Measurements from ENCODE around the gene VCL. TPM values are rescaled to one million over a fixed set of nuclear protein-coding genes. Genes with fewer than 3 reads are reported as not detected.

The VCL gene
- total RNA-seq, 2 experiments from 2014 or later, result 70.1 to 71.8 TPM

GRCh38 chr10:74092372-74092771, 94.5 kb downstream of the VCL start:
- ChIA-PET CTCF (interaction anchor here (0.8 kb wide), 1 partner anchor 120 kb away, joined by 3 read pairs; no protein-coding TSS in a partner anchor), POLR2A (interaction anchor here (1.8 kb wide), 1 partner anchor 21 kb away, joined by 6 read pairs; no protein-coding TSS in a partner anchor)
- no peak for DNase-seq
- H3K9me3 Mint-ChIP-seq, result no peaks in the 10 kb centered on the region
- H3K27me3 Mint-ChIP-seq, result no peaks in the 10 kb centered on the region
- H3K27ac Mint-ChIP-seq, result no peak overlapping the region
- peaks cover 62% of the 10 kb centered on the region for H3K36me3 Mint-ChIP-seq (ENCODE audit: low read depth)
- H3K4me1 Mint-ChIP-seq, result no peaks in the 10 kb centered on the region
- H3K4me3 Mint-ChIP-seq, result no peak overlapping the region

DNA sequence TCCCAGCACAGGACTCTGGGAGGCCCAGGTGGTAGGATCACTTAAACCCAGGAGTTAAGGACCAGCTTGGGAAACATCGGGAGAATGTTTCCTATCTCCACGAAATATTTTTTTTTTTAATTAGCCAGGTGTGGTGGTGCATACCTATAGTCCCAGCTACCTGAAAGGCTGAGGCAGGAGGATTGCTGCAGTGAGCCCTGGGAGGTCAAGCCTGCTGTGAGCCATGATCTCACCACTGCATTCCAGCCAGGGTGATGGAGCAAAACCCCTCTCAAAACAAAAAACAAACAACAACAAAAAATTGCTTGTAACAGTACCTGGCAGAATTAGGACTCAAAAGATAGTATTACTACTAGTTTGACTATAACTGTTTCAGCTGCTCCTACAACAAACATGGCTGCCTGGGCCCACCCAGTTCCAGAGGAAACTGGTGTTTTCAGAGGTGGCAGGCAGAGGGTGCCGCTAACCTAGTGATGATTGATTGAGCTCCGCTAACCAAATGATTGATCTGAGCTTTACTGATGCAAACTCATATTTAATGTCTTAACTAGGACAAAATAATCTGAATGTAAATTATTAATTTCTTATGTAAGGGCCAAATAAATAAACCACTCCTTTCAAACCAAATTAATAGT, 95.7 kb downstream of the VCL start:
- H3K9me3 Mint-ChIP-seq, result no peaks in the 10 kb centered on the region
- ChIA-PET CTCF (interaction anchor here (1.5 to 2.3 kb wide), 2 partner anchors 10 to 153 kb away, joined by 4 to 12 read pairs; no protein-coding TSS in a partner anchor), POLR2A (interaction anchor here (0.9 to 1.8 kb wide), 2 partner anchors 13 to 20 kb away, joined by 3 to 6 read pairs; no protein-coding TSS in a partner anchor)
- no peak overlapping the region for H3K4me3 Mint-ChIP-seq
- no peak for DNase-seq
- H3K4me1 Mint-ChIP-seq, result peaks cover under 1% of the 10 kb centered on the region
- peaks cover 65% of the 10 kb centered on the region for H3K36me3 Mint-ChIP-seq (ENCODE audit: low read depth)
- H3K27ac Mint-ChIP-seq, result no peak overlapping the region
- H3K27me3 Mint-ChIP-seq, result no peaks in the 10 kb centered on the region

DNA sequence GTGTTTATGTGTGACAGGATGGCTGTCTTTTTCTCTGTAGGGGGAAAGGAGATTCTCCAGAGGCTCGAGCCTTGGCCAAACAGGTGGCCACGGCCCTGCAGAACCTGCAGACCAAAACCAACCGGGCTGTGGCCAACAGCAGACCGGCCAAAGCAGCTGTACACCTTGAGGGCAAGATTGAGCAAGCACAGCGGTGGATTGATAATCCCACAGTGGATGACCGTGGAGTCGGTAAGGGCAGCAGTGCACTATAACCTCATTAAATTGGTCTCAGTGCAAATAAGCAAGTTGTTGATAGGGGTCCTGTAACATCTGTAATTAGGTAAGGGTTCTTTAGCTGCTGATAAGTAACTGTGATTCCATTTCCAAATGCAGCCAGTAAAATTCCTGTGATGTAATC, 96.3 kb downstream of the VCL start:
- CTCF ChIA-PET, result interaction anchor here (1.5 to 2.3 kb wide), 2 partner anchors 10 to 154 kb away, joined by 4 to 12 read pairs; no protein-coding TSS in a partner anchor
- no peaks in the 10 kb centered on the region for H3K27me3 Mint-ChIP-seq
- no peak overlapping the region for H3K4me3 Mint-ChIP-seq
- H3K9me3 Mint-ChIP-seq, result no peaks in the 10 kb centered on the region
- no peak overlapping the region for H3K27ac Mint-ChIP-seq
- H3K4me1 Mint-ChIP-seq, result peaks cover 6% of the 10 kb centered on the region
- POLR2A ChIA-PET, result interaction anchor here (0.9 to 1.8 kb wide), 2 partner anchors 13 to 19 kb away, joined by 3 to 6 read pairs; no protein-coding TSS in a partner anchor
- no peak for DNase-seq
- peaks cover 65% of the 10 kb centered on the region for H3K36me3 Mint-ChIP-seq (ENCODE audit: low read depth)

DNA sequence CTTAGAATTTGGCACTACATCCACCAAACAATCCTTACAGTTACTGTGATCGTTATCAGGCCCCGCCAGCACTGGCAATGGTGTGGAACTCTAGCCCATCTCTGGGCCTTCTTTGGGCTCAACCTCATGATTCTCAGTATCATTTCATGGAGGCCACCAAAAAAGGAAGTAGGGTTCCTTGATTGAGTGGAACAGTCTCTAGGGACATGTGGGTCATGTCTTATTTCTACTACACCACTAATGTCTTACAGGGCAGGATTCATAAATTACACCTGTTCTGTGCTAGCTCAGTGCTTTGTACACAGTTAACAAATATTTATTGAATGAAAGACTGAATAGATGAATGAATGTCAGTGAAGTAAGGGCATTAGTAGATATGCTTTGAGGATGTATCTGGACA, 98.9 kb downstream of the VCL start:
- Mint-ChIP-seq H3K27ac (no peak overlapping the region), H3K4me1 (peaks cover 7% of the 10 kb centered on the region), H3K9me3 (no peaks in the 10 kb centered on the region), H3K36me3 (ENCODE audit: low read depth) (peaks cover 67% of the 10 kb centered on the region), H3K27me3 (no peaks in the 10 kb centered on the region), H3K4me3 (no peak overlapping the region)
- POLR2A ChIA-PET, result interaction anchor here (0.9 kb wide), 1 partner anchor 28 kb away, joined by 3 read pairs; no protein-coding TSS in a partner anchor
- DNase-seq, result no peak
- CTCF ChIA-PET, result interaction anchor here (1.7 kb wide), 1 partner anchor 156 kb away, joined by 5 read pairs; no protein-coding TSS in a partner anchor

DNA sequence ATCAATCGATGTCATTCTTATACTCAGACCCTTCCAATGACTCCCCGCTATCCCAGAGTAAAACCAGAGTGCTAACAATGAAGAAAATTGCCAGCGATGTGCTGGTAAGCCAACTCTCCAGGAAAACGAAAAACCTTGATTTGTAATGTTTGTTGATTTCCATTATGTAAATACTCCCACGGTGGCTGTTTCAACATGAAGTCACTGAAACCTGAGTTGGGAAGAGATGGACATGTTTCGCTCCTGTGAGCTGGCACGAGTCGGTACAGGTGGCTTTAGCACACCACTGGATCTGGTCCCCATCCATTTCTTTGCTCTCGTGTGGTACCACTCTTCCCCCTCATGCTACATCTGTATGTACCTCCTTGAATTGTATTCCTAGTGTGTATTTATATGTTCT, 99.9 kb downstream of the VCL start:
- H3K4me3 Mint-ChIP-seq, result no peak overlapping the region
- peaks cover 7% of the 10 kb centered on the region for H3K4me1 Mint-ChIP-seq
- no peak overlapping the region for H3K27ac Mint-ChIP-seq
- H3K27me3 Mint-ChIP-seq, result no peaks in the 10 kb centered on the region
- no peaks in the 10 kb centered on the region for H3K9me3 Mint-ChIP-seq
- ChIA-PET POLR2A (interaction anchor here (0.9 kb wide), 1 partner anchor 27 kb away, joined by 3 read pairs; no protein-coding TSS in a partner anchor), CTCF (interaction anchor here (1.4 kb wide), 1 partner anchor 25 kb away, joined by 3 read pairs; no protein-coding TSS in a partner anchor)
- peaks cover 60% of the 10 kb centered on the region for H3K36me3 Mint-ChIP-seq (ENCODE audit: low read depth)
- DNase-seq, result no peak

DNA sequence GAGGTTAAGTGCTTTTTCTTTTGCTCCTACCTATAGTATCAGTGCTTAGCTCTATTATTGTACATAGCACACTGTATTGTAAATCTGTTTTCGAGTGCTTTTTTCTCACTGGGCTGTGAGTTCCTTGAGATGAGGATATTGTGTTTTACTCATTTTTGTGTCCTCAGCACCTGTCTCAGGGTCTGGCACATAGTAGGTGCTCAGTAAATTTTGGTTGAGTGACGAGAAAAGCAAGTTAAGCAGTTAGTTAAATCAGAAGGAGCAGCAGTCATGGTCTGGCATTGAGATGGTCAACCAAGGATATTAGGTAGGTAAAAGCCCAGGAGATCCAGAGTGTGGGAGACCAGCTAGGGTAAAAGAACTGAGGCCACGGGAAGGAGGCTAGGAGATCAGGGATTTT, 101.5 kb downstream of the VCL start:
- CTCF ChIA-PET, result interaction anchor here (1.1 to 2.0 kb wide), 7 partner anchors 9 to 220 kb away, joined by 3 to 7 read pairs (median 3); no protein-coding TSS in a partner anchor
- H3K27me3 Mint-ChIP-seq, result no peaks in the 10 kb centered on the region
- H3K9me3 Mint-ChIP-seq, result no peaks in the 10 kb centered on the region
- H3K36me3 Mint-ChIP-seq (ENCODE audit: low read depth), result peaks cover 70% of the 10 kb centered on the region
- POLR2A ChIA-PET, result interaction anchor here (1.3 kb wide), 1 partner anchor 17 kb away, joined by 3 read pairs; no protein-coding TSS in a partner anchor
- peaks cover 7% of the 10 kb centered on the region for H3K4me1 Mint-ChIP-seq
- DNase-seq, result no peak
- no peak overlapping the region for H3K4me3 Mint-ChIP-seq
- peak overlapping the region; percentile 29 for H3K27ac Mint-ChIP-seq

- ChIA-PET POLR2A (interaction anchor here (1.3 kb wide), 1 partner anchor 17 kb away, joined by 3 read pairs; no protein-coding TSS in a partner anchor), CTCF (interaction anchor here (1.1 to 2.0 kb wide), 6 partner anchors 8 to 221 kb away, joined by 3 to 7 read pairs (median 3); no protein-coding TSS in a partner anchor)
- Mint-ChIP-seq H3K27ac (no peak overlapping the region), H3K27me3 (no peaks in the 10 kb centered on the region), H3K4me3 (no peak overlapping the region), H3K4me1 (peaks cover 7% of the 10 kb centered on the region), H3K9me3 (no peaks in the 10 kb centered on the region), H3K36me3 (ENCODE audit: low read depth) (peaks cover 71% of the 10 kb centered on the region)
- no peak for DNase-seq
Measured at GRCh38 chr10:74099836-74100235, 101.9 kb downstream of the VCL start.

- POLR2A ChIA-PET, result interaction anchor here (1.2 kb wide), 1 partner anchor 24 kb away, joined by 3 read pairs; no protein-coding TSS in a partner anchor
- H3K27me3 Mint-ChIP-seq, result no peaks in the 10 kb centered on the region
- H3K4me3 Mint-ChIP-seq, result no peak overlapping the region
- DNase-seq, result no peak
- H3K36me3 Mint-ChIP-seq (ENCODE audit: low read depth), result peaks cover 72% of the 10 kb centered on the region
- no peaks in the 10 kb centered on the region for H3K9me3 Mint-ChIP-seq
- H3K27ac Mint-ChIP-seq, result no peak overlapping the region
- CTCF ChIA-PET, result interaction anchor here (0.5 to 3.3 kb wide), 16 partner anchors 10 to 255 kb away, joined by 3 to 18 read pairs (median 4); no protein-coding TSS in a partner anchor
- H3K4me1 Mint-ChIP-seq, result peaks cover 7% of the 10 kb centered on the region
Measured at GRCh38 chr10:74103560-74104258, 105.8 kb downstream of the VCL start.

- no peak overlapping the region for H3K4me3 Mint-ChIP-seq
- H3K27ac Mint-ChIP-seq, result no peak overlapping the region
- H3K4me1 Mint-ChIP-seq, result peaks cover 4% of the 10 kb centered on the region
- no peaks in the 10 kb centered on the region for H3K27me3 Mint-ChIP-seq
- DNase-seq, result no peak
- peaks cover 72% of the 10 kb centered on the region for H3K36me3 Mint-ChIP-seq (ENCODE audit: low read depth)
- ChIA-PET POLR2A (interaction anchor here (1.2 kb wide), 1 partner anchor 25 kb away, joined by 3 read pairs; no protein-coding TSS in a partner anchor), CTCF (interaction anchor here (0.6 to 3.3 kb wide), 5 partner anchors 10 to 225 kb away, joined by 3 to 18 read pairs (median 5); no protein-coding TSS in a partner anchor)
- no peaks in the 10 kb centered on the region for H3K9me3 Mint-ChIP-seq
Measured at GRCh38 chr10:74104480-74104879, 106.6 kb downstream of the VCL start.

DNA sequence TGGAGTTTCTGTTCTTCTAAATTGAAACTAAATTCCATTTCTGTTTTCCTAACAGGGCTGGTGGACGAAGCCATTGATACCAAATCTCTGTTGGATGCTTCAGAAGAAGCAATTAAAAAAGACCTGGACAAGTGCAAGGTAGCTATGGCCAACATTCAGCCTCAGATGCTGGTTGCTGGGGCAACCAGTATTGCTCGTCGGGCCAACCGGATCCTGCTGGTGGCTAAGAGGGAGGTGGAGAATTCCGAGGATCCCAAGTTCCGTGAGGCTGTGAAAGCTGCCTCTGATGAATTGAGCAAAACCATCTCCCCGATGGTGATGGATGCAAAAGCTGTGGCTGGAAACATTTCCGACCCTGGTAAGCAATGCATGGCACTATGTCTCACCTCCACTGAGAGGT, 107.1 kb downstream of the VCL start:
- H3K4me3 Mint-ChIP-seq, result no peak overlapping the region
- CTCF ChIA-PET, result interaction anchor here (0.6 to 3.3 kb wide), 3 partner anchors 11 to 218 kb away, joined by 3 to 18 read pairs (median 12); no protein-coding TSS in a partner anchor
- POLR2A ChIA-PET, result interaction anchor here (1.2 kb wide), 1 partner anchor 25 kb away, joined by 3 read pairs; no protein-coding TSS in a partner anchor
- H3K27ac Mint-ChIP-seq, result no peak overlapping the region
- H3K36me3 Mint-ChIP-seq (ENCODE audit: low read depth), result peaks cover 73% of the 10 kb centered on the region
- no peaks in the 10 kb centered on the region for H3K9me3 Mint-ChIP-seq
- no peaks in the 10 kb centered on the region for H3K27me3 Mint-ChIP-seq
- DNase-seq, result no peak
- peaks cover 7% of the 10 kb centered on the region for H3K4me1 Mint-ChIP-seq

DNA sequence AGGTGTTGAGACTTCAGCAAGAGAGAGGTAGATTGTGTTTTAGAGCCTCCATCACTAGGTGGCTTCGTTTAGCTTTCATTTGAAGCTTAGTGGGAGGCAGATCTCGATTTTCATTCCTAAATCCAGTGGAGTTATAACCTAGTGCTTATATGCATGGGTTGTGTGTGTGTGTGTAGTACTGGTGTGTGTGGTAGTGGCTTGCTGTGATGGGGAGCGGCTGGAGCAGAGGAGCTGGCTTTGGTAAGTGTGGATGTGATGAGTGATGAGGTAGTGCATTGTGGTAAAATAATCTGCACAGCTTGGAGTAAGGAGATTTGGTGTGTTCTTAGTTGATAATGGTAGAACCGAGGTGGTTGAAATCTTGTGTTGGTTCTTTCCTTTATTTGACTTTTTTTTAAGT, 109.5 kb downstream of the VCL start:
- Mint-ChIP-seq H3K27ac (no peak overlapping the region), H3K27me3 (no peaks in the 10 kb centered on the region), H3K4me1 (peaks cover 7% of the 10 kb centered on the region), H3K36me3 (ENCODE audit: low read depth) (peaks cover 85% of the 10 kb centered on the region), H3K4me3 (no peak overlapping the region), H3K9me3 (no peaks in the 10 kb centered on the region)
- DNase-seq, result no peak
- CTCF ChIA-PET, result interaction anchor here (1.0 to 2.8 kb wide), 3 partner anchors 7 to 221 kb away, joined by 3 to 9 read pairs (median 4); no protein-coding TSS in a partner anchor
- POLR2A ChIA-PET, result interaction anchor here (1.3 to 3.0 kb wide), 2 partner anchors 14 to 16 kb away, joined by 5 to 12 read pairs; no protein-coding TSS in a partner anchor

GRCh38 chr10:74109452-74109851, 111.5 kb downstream of the VCL start:
- CTCF ChIA-PET, result interaction anchor here (0.5 to 2.8 kb wide), 3 partner anchors 64 to 223 kb away, joined by 4 to 9 read pairs (median 4); no protein-coding TSS in a partner anchor
- H3K4me3 Mint-ChIP-seq, result no peak overlapping the region
- POLR2A ChIA-PET, result interaction anchor here (1.2 to 3.0 kb wide), 3 partner anchors 11 to 41 kb away, joined by 3 to 12 read pairs (median 7); partner anchors contain the start of genes ADK and AP3M1
- no peak overlapping the region for H3K27ac Mint-ChIP-seq
- no peak for DNase-seq
- H3K27me3 Mint-ChIP-seq, result no peaks in the 10 kb centered on the region
- peaks cover 89% of the 10 kb centered on the region for H3K36me3 Mint-ChIP-seq (ENCODE audit: low read depth)
- no peaks in the 10 kb centered on the region for H3K9me3 Mint-ChIP-seq
- peaks cover 7% of the 10 kb centered on the region for H3K4me1 Mint-ChIP-seq

Measured in activated CD4-positive, alpha-beta memory T cell treated with anti-CD3 and anti-CD28 coated beads, Interleukin-2, amount 10 ng/mL, durations not matched to agents 7 days and 5 days (primary cell).